K562 (cell line): ENCODE results near the gene DST. TPM values are rescaled to one million over a fixed set of nuclear protein-coding genes. Genes with fewer than 3 reads are reported as not detected.

Experiments used
- ARID3A ChIP-seq: IDR thresholded peaks from 2 replicates; pipeline ENCODE4 v1.6.1; 2012; ENCODE audit warnings: low read depth, low read length, improper control_type of control experiment, borderline replicate concordance
- ETV5 ChIP-seq: sonication (generic); formaldehyde crosslinking; IDR thresholded peaks from 2 replicates; pipeline ENCODE4 v1.4.0; 2020; ENCODE audit warnings: low read depth, mild to moderate bottlenecking, missing genetic modification reagents
- FOXM1 ChIP-seq, 2 experiments: fragments of 450-650 bp in 1 of 2; sonication (generic) in 1 of 2; formaldehyde crosslinking in 1 of 2; IDR thresholded peaks; 2 replicates each; pipeline versions ENCODE4 v1.6.1 to v1.9.0; 2017 to 2022; ENCODE audit warnings: low read depth in 2 of 2, mild to moderate bottlenecking in 2 of 2, missing genetic modification reagents in 1 of 2, moderate library complexity in 1 of 2
- GTF3C2 ChIP-seq: IDR thresholded peaks from 3 replicates; pipeline ENCODE4 v1.6.1; 2011; ENCODE audit warnings: borderline replicate concordance, mild to moderate bottlenecking, moderate library complexity; ENCODE audit not compliant: insufficient read length; ENCODE audit errors: extremely low read depth
- RBBP5 ChIP-seq: fragments of 200-600 bp; sonication (generic); IDR thresholded peaks from 2 replicates; pipeline ENCODE4 v1.6.1; 2012; ENCODE audit warnings: borderline replicate concordance, mild to moderate bottlenecking, low read length, control low read depth, inconsistent platforms; ENCODE audit not compliant: insufficient read depth, poor library complexity, severe bottlenecking
- TRIM24 ChIP-seq, 2 experiments: fragments of 450-650 bp; IDR thresholded peaks; 2 replicates each; pipeline ENCODE4 v1.6.1; 2016
- ZBTB43 ChIP-seq: sonication (generic); formaldehyde crosslinking; IDR thresholded peaks from 2 replicates; pipeline ENCODE4 v1.8.0; 2023; ENCODE audit warnings: mild to moderate bottlenecking, missing genetic modification reagents
- ZNF133 ChIP-seq: fragments of 250-450 bp; sonication (Bioruptor Pico); IDR thresholded peaks from 2 replicates; pipeline ENCODE4 v1.4.0; 2020; ENCODE audit warnings: mild to moderate bottlenecking
- polyA plus RNA-seq, 8 experiments: library from polyadenylated mRNA; depleted of rRNA in 4 of 8; stranded (reverse) in 5 of 8; unstranded in 3 of 8; fragments of >200 nt; fragmentation: Nextera tagmentation in 2 of 8; fragmentation: Illumina TruSeq in 1 of 8; extraction: Ambion mirVana in 2 of 8; extraction: Trizol in 1 of 8; gene quantifications; 2 replicates each; pipeline versions ENCODE4 v1.2.1 to v1.2.3, GENCODE V29; 2011 to 2014; ENCODE audit warnings: inconsistent platforms in 1 of 8, missing spikeins in 1 of 8
- total RNA-seq, 7 experiments: library from RNA; depleted of rRNA in 6 of 7; stranded (reverse); fragments of >200 nt in 6 of 7; fragmentation: Illumina TruSeq in 2 of 7; extraction: Trizol in 2 of 7; gene quantifications; 2 replicates each; pipeline versions ENCODE4 v1.2.1 to v1.2.3, GENCODE V29; 2011 to 2021; ENCODE audit warnings: low replicate concordance in 1 of 7
- TF ChIP-seq, protein P1 (sequence below): sonication (generic); formaldehyde crosslinking; IDR thresholded peaks from 2 replicates; pipeline ENCODE4 v1.4.0; 2020; ENCODE audit warnings: mild to moderate bottlenecking, missing genetic modification reagents
- TF ChIP-seq, protein P2 (sequence below): fragments of 200-800 bp; sonication (Bioruptor generic); IDR thresholded peaks from 2 replicates; pipeline ENCODE4 v1.6.1; 2016; ENCODE audit warnings: missing genetic modification characterization, missing compliant biosample characterization

The DST gene
- total and polyA plus RNA-seq, 9 of the 15 experiments (the other 6 are each of a cell fraction or from before 2014, with no cell fraction given): 5.2 to 21.9 (median 13.3) TPM

GRCh38 chr6:56542364-56543331, 100.0 kb downstream of the DST start (continued):
- TF ChIP-seq ARID3A (no peak), TRIM24 (IDR thresholded peaks at IDR 0.05) (peak in 1 of 2 experiments; percentile 9; a peak in 1 of 4 replicates), FOXM1 (IDR thresholded peaks at IDR 0.05; ENCODE audit: low read depth) (peak; percentile 93), FOXM1 (CRISPR knock-in tag; IDR thresholded peaks at IDR 0.05; ENCODE audit: low read depth) (no peak), ZBTB43 (CRISPR knock-in tag) (no peak), RBBP5 (peak; percentile 87), GTF3C2 (no peak), ETV5 (CRISPR knock-in tag) (peak; percentile 64; the same call in 1 of the 2 replicates), ZNF133 (no peak)
- TF ChIP-seq, protein P1, sequence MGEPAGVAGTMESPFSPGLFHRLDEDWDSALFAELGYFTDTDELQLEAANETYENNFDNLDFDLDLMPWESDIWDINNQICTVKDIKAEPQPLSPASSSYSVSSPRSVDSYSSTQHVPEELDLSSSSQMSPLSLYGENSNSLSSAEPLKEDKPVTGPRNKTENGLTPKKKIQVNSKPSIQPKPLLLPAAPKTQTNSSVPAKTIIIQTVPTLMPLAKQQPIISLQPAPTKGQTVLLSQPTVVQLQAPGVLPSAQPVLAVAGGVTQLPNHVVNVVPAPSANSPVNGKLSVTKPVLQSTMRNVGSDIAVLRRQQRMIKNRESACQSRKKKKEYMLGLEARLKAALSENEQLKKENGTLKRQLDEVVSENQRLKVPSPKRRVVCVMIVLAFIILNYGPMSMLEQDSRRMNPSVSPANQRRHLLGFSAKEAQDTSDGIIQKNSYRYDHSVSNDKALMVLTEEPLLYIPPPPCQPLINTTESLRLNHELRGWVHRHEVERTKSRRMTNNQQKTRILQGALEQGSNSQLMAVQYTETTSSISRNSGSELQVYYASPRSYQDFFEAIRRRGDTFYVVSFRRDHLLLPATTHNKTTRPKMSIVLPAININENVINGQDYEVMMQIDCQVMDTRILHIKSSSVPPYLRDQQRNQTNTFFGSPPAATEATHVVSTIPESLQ (CRISPR knock-in tag): no peak
- TF ChIP-seq, protein P2, sequence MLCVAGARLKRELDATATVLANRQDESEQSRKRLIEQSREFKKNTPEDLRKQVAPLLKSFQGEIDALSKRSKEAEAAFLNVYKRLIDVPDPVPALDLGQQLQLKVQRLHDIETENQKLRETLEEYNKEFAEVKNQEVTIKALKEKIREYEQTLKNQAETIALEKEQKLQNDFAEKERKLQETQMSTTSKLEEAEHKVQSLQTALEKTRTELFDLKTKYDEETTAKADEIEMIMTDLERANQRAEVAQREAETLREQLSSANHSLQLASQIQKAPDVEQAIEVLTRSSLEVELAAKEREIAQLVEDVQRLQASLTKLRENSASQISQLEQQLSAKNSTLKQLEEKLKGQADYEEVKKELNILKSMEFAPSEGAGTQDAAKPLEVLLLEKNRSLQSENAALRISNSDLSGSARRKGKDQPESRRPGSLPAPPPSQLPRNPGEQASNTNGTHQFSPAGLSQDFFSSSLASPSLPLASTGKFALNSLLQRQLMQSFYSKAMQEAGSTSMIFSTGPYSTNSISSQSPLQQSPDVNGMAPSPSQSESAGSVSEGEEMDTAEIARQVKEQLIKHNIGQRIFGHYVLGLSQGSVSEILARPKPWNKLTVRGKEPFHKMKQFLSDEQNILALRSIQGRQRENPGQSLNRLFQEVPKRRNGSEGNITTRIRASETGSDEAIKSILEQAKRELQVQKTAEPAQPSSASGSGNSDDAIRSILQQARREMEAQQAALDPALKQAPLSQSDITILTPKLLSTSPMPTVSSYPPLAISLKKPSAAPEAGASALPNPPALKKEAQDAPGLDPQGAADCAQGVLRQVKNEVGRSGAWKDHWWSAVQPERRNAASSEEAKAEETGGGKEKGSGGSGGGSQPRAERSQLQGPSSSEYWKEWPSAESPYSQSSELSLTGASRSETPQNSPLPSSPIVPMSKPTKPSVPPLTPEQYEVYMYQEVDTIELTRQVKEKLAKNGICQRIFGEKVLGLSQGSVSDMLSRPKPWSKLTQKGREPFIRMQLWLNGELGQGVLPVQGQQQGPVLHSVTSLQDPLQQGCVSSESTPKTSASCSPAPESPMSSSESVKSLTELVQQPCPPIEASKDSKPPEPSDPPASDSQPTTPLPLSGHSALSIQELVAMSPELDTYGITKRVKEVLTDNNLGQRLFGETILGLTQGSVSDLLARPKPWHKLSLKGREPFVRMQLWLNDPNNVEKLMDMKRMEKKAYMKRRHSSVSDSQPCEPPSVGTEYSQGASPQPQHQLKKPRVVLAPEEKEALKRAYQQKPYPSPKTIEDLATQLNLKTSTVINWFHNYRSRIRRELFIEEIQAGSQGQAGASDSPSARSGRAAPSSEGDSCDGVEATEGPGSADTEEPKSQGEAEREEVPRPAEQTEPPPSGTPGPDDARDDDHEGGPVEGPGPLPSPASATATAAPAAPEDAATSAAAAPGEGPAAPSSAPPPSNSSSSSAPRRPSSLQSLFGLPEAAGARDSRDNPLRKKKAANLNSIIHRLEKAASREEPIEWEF: no peak
